ENCODE measurements around the gene LARP1.

Gene LARP1

DNA sequence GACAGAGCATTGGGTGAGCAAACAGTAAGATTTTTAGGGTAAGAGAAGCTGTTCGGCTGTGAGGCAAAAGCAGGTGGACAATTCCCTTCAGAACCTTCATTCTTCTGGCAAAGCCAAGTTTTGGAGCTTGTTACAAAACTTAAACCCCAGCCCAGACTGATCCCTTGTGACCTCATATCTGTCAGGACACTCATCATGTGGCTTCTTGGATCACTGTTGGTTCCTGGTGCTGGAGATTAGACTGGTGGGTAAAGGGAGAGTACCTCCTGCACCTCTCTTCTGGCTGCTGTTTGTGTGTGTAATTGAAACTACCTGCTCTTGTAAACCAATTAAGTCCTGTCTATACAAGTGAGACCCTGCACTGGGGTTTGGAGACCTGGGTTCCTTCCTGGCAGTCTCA, 21.0 kb downstream of the LARP1 start:
- no peak for DNase-seq (ENCODE audit: low read depth)
- TF ChIP-seq, protein P1, sequence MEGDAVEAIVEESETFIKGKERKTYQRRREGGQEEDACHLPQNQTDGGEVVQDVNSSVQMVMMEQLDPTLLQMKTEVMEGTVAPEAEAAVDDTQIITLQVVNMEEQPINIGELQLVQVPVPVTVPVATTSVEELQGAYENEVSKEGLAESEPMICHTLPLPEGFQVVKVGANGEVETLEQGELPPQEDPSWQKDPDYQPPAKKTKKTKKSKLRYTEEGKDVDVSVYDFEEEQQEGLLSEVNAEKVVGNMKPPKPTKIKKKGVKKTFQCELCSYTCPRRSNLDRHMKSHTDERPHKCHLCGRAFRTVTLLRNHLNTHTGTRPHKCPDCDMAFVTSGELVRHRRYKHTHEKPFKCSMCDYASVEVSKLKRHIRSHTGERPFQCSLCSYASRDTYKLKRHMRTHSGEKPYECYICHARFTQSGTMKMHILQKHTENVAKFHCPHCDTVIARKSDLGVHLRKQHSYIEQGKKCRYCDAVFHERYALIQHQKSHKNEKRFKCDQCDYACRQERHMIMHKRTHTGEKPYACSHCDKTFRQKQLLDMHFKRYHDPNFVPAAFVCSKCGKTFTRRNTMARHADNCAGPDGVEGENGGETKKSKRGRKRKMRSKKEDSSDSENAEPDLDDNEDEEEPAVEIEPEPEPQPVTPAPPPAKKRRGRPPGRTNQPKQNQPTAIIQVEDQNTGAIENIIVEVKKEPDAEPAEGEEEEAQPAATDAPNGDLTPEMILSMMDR (conservative IDR thresholded peaks at IDR 0.05; ENCODE audit: low read length), result no peak
- no peak overlapping the region for H3K4me3 ChIP-seq (ENCODE audit: low read length)

DNA sequence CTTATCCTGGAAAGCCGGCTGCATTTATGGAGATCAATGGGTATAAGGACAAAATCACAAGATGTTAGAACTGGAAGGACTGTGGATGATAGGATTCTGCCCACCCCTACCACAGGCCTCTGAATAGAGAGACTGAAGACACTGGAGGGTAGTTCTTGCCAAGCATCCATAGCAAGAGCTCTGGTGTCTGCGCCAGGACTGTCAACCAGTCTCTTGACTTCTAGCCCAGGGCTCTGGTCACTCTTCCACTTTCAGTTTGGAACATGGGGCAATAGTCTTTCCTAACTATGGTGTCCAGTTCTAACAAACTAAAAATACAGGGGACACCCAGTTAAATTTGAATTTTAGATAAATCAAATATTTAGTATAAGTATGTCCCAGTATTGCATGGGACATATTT, 23.4 kb downstream of the LARP1 start:
- TF ChIP-seq, protein P1 (conservative IDR thresholded peaks at IDR 0.05; ENCODE audit: low read length), result no peak
- DNase-seq (ENCODE audit: low read depth), result no peak
- no peak overlapping the region for H3K4me3 ChIP-seq (ENCODE audit: low read length)

GRCh38 chr5:154779105-154779504, 23.9 kb downstream of the LARP1 start:
- TF ChIP-seq, protein P1 (conservative IDR thresholded peaks at IDR 0.05; ENCODE audit: low read length), result no peak
- no peak overlapping the region for H3K4me3 ChIP-seq (ENCODE audit: low read length)
- peak; percentile 84 for DNase-seq (ENCODE audit: low read depth)

GRCh38 chr5:154780128-154780527, 25.0 kb downstream of the LARP1 start:
- no peak for DNase-seq (ENCODE audit: low read depth)
- H3K4me3 ChIP-seq (ENCODE audit: low read length), result no peak overlapping the region
- TF ChIP-seq, protein P1 (conservative IDR thresholded peaks at IDR 0.05; ENCODE audit: low read length), result no peak

GRCh38 chr5:154782326-154782725, 27.1 kb downstream of the LARP1 start:
- DNase-seq (ENCODE audit: low read depth), result no peak
- H3K4me3 ChIP-seq (ENCODE audit: low read length), result no peak overlapping the region
- TF ChIP-seq, protein P1 (conservative IDR thresholded peaks at IDR 0.05; ENCODE audit: low read length), result no peak

DNA sequence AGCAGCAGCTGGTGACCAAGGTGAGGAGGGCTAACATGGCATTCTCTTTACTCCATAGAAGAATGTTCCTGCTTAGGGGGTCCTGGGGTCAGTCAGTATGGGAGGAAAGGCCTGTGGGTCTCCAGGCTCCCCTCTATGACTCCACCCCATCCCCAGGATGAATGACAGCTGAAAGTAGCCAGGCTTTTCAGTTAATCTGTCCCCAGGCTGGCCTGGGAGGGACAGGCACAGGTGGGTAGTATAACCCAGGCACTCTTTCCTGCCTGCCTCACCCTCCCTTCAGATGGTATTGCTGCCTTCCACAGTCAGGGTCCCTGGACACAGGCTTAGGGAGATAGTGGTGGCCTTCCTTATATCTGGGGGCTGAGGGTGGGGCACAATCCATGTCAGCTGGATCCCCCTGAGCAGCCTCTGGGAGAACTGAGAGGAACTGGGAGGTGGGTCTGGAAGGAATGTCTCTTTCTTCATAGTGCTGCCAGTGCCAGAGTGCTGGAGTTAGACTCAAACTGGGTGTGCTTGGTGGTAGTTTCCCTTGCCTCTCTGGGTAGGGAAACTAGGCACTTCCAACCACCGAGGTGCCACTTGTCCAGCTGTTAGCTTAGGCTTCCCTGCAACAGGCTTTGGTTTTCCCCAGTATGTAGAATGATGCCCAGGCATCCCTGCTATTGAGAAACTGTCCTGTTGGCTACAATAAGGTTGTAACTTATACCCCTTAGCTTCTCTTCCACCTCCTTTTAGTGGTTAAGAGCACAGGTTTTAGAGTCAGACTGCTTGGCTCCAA, 27.8 kb downstream of the LARP1 start:
- H3K4me3 ChIP-seq (ENCODE audit: low read length), result no peak overlapping the region
- TF ChIP-seq, protein P1 (conservative IDR thresholded peaks at IDR 0.05; ENCODE audit: low read length), result no peak
- peak; percentile 16 for DNase-seq (ENCODE audit: low read depth)

GRCh38 chr5:154783774-154784460, 28.7 kb downstream of the LARP1 start:
- TF ChIP-seq, protein P1 (conservative IDR thresholded peaks at IDR 0.05; ENCODE audit: low read length), result no peak
- DNase-seq (ENCODE audit: low read depth), result peak; percentile 25
- H3K4me3 ChIP-seq (ENCODE audit: low read length), result no peak overlapping the region
